HG03342 (cell line): ENCODE results near the gene FAM174B.
"Not testable (repeated sequence)": the region's sequence is repeated elsewhere in the genome, so short reads cannot be mapped to it uniquely, and the experiment has no call there.

Experiments used
- ATAC-seq: cut with Tn5 transposase; IDR thresholded peaks from one replicate; pipeline ENCODE4 v1.9.1; 2021; ENCODE audit warnings: mild to moderate bottlenecking, moderate library complexity; ENCODE audit not compliant: unreplicated experiment

FAM174B gene

GRCh38 chr15:92619145-92620101 lies 36.2 kb downstream of the FAM174B start:
- ATAC-seq = no peak

GRCh38 chr15:92617549-92618520 lies 37.7 kb downstream of the FAM174B start:
- no peak for ATAC-seq

- no peak for ATAC-seq
Measured at GRCh38 chr15:92616621-92617548, 38.7 kb downstream of the FAM174B start.

GRCh38 chr15:92614791-92615785 lies 40.5 kb downstream of the FAM174B start:
- ATAC-seq = no peak

- ATAC-seq = no peak
Measured at GRCh38 chr15:92614301-92614700, 41.3 kb downstream of the FAM174B start.

GRCh38 chr15:92613841-92614240 lies 41.7 kb downstream of the FAM174B start:
- ATAC-seq = no peak

GRCh38 chr15:92612891-92613290 lies 42.7 kb downstream of the FAM174B start:
- no peak for ATAC-seq

- ATAC-seq = no peak
Measured at GRCh38 chr15:92611995-92612745, 43.4 kb downstream of the FAM174B start.

- no peak for ATAC-seq
Measured at GRCh38 chr15:92611150-92611549, 44.4 kb downstream of the FAM174B start.

- ATAC-seq = no peak
Measured at GRCh38 chr15:92610101-92610520, 45.5 kb downstream of the FAM174B start.

- no peak for ATAC-seq
Measured at GRCh38 chr15:92608866-92609700, 46.5 kb downstream of the FAM174B start.

- ATAC-seq = not testable (repeated sequence)
Measured at GRCh38 chr15:92606836-92607150, 48.8 kb downstream of the FAM174B start.

- no peak for ATAC-seq
Measured at GRCh38 chr15:92606126-92606835, 49.3 kb downstream of the FAM174B start.

- no peak for ATAC-seq
Measured at GRCh38 chr15:92605225-92605944, 50.2 kb downstream of the FAM174B start.

GRCh38 chr15:92603743-92604470 lies 51.7 kb downstream of the FAM174B start:
- no peak for ATAC-seq

GRCh38 chr15:92603278-92603677 lies 52.3 kb downstream of the FAM174B start:
- ATAC-seq = no peak
